ENCODE data around the gene KLHL2.
"Not testable (repeated sequence)": the region's sequence is repeated elsewhere in the genome, so short reads cannot be mapped to it uniquely, and the experiment has no call there.

Gene KLHL2, protein sequence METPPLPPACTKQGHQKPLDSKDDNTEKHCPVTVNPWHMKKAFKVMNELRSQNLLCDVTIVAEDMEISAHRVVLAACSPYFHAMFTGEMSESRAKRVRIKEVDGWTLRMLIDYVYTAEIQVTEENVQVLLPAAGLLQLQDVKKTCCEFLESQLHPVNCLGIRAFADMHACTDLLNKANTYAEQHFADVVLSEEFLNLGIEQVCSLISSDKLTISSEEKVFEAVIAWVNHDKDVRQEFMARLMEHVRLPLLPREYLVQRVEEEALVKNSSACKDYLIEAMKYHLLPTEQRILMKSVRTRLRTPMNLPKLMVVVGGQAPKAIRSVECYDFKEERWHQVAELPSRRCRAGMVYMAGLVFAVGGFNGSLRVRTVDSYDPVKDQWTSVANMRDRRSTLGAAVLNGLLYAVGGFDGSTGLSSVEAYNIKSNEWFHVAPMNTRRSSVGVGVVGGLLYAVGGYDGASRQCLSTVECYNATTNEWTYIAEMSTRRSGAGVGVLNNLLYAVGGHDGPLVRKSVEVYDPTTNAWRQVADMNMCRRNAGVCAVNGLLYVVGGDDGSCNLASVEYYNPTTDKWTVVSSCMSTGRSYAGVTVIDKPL

DNA sequence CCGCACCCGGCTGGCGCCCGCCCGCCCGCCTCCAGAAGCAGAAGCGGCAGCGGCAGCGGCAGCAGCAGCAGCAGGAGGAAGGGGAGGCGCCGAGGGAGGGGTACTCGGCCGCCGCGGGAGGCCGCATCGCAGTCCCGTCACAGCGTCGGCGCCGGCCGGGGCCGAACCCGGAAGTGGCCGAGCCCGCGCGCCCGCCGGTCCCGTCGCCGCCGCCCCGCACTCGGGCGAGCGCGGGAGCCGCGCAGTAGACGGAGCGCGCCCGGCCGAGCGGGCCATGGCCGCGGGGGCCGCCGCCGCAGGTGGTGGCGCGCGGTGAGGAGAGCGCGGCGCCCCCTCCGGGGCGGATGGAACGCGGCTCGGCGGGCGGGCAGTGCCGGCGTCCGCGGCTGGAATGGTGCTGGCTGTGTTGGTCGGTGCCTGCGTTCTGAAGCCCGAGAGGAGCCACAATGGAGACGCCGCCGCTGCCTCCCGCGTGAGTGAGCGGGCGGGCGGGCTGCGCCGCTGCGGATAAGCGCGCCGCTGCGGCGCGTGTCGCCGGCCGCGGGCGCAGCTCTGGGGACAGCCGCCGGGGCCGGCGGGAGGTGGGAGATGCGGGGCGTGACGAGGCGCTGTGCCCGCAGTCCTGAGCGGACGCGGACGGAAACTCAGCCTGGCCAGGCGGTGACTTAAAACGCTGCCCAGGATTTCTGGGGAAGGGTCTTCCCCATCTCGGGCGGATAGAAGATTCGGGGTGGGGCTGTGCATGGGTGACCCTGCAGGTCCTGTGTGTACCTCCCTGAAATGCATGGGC lies at the start of gene KLHL2:
Gene KLHL2 (plus strand): TSS at position 131 of the 790 bp plus-strand sequence. CDS start 316 bp downstream, at position 447.
- DNase-seq, result peak; percentile 75

DNA sequence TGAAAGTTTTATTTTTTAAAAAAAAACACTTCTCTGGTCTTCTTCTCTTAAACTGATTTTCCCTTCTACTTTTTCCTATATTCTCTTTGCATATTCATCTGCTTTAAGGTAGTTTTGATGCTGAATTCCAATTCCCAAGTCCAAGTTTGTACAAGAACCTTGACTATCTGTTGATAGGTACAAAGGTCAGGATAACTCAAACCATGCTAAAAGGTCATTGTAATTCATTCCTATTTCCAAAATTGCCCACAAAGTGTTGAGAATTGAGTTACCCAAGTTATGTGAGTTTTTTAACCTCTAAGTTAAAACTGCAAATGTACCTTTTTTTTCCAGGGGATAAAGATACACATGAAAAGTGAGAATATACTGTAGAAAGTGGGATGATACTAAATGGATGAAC lies 48.6 kb upstream of the KLHL2 start:
- DNase-seq, result no peak

DNA sequence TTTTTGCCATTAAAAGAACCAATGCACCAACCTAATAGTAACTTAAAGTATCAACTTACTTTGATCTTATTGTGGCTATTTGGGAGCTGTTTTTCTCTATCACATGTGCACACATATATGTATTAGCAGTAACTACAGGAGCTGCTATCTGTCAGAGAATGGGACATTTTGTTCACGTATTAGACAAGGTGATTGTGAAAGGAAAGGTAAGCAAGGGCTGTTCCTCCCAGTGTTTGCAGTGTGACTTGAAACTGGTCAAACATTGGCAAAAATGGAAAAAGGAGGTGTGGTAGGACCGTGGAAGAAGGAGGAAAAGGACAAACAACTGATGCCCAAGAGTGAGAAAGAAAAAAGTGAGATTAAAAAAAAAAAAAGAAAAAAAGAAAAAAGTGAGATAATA lies 43.1 kb upstream of the KLHL2 start:
- no peak for DNase-seq

DNA sequence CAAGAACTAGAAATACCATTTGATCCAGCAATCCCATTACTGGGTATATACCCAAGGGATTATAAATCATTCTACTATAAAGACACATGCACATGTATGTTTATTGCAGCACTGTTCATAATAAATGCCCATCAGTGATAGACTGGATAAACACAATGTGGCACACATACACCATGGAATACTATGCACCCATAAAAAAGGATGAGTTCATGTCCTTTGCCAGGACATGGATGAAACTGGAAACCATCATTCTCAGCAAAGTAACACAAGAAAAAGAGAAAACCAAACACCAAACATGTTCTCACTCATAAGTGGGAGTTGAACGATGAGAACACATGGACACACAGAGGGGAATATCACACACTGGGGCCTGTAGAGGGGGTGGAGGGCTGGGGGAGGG lies 40.5 kb upstream of the KLHL2 start:
- DNase-seq, result not testable (repeated sequence)

DNA sequence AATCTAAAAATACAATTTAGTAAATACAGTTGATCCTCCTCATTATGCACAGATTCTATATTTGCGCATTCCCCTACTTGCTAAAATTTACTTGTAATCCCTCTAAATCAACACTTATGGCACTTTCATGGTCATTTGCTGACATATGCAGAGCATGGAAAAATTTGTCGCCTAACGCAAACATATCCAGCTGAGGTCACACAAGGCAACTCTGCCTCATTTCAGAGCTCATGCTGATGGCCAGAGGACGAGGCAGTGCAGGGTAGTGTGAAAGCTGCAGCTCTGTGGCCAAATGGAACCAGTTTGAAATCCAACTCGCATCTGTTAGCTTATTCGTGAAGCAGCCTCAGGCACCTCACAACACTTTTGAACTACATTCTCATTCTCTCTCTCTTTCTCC lies 39.7 kb upstream of the KLHL2 start:
- no peak for DNase-seq

DNA sequence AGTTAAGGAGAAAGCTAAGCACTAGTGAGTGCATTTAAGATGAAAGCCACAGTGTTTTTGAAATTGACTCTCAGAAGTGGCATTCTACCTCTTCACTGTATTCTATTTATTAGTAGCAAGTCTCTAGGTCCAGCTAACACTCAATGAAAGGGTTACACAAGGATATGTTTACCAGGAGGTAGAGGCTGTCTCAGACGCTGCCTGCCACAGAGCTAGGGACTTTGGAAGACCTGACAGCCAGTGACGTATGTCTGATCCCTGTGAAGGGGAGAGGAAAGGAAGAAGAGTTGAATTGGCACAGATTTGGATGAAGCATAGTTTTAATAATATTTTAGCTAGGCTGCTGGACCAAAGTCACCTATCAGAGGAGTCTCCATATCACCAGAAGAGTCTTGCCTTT lies 36.5 kb upstream of the KLHL2 start:
- DNase-seq, result no peak

DNA sequence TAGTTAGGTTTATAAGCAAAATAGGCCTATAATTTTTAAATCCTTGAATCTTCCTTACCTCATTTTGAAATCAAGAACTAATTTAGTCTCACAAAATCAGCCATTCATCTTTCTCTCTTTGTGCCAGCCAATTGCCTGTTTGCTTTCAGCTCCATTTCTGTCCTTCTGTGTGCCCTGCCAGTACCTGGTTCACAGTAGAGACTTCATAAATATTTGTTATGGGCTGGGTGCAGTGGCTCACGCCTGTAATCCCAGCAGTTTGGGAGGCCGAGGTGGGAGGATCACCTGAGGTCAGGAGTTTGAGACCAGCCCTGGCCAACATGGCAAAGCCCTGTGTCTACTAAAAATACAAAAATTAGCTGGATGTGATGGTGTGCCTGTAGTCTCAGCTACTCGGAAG lies 31.9 kb upstream of the KLHL2 start:
- not testable (repeated sequence) for DNase-seq

DNA sequence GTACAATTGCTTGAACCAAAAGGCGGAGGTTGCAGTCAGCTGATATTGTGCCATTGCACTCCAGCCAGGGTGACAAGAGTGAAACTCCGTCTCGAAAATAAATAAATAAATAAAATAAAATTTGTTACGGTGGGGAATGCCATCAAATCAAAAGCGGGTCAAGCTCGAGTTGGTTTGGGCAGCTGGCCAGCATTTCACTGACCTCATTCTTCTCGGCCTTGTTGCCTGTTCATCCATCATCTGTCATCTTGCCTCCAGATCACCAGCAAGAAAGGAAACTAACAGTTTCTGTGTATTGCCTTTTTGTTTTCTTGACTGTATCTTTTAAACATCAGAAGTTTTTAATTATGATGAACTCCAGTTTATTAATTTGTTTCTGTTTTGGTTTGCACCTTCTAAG lies 31.5 kb upstream of the KLHL2 start:
- DNase-seq, result no peak

DNA sequence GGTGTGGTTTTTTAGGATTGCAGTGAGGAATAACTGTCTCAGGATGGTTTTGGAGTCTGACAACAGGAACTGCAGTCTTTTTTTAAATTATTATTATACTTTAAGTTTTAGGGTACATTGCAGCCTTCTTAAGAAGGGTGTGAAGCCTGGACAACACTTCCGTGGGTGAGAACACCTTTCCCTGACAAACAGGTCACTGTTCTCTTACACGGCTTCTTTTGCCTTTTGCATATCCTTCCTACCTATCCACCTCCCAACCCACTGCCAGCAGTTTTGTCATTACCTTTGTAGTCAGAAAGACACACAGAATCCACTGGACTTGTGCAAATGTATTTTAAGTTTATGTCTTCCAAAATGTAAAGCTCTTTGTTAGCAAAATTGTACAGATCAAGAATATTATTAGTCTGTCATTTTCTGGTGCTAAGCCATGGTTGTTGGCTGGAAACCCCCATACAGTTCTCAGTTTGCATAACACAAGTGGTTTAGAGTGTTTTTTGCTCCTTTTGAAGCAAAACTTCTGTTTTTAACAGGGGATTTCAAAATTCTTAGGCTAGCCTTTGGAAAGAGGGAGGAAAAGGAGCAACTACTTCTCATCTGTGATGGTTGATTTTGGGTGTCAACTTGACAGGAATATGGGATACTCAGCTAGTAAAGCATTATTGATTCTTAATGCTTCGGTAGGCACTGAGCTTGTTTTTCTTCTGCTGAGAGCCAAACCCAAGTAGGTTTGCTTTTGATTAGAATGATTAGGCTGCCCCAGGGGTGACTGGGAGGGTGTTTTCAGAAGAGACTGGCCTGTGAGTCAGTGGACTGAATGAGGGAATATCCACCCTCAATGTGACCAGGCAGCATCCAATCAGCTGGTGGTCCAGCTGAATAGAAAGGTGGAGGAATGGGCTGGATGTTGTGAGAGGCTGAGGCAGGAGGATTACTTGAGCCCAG lies 29.4 kb upstream of the KLHL2 start:
- DNase-seq, result no peak

DNA sequence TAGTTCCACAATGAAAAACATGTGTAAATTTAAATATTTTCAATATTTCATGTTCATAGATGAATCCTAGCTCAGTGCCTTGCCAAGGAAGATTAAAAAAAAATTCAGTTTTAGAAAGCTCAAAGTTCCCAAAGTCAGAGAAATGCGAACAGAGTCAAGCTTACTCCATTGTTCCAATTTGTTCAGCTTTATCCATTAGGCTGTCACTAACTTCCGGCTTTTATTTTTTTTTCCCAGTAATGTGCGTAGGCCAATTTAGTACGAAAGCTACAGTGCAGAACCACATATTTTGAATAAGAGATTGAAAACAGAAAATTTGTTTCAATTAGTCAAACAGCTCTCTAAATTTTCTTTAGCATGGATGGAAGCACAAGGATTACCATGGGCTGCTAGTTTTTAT lies 23.1 kb upstream of the KLHL2 start:
- DNase-seq, result no peak

DNA sequence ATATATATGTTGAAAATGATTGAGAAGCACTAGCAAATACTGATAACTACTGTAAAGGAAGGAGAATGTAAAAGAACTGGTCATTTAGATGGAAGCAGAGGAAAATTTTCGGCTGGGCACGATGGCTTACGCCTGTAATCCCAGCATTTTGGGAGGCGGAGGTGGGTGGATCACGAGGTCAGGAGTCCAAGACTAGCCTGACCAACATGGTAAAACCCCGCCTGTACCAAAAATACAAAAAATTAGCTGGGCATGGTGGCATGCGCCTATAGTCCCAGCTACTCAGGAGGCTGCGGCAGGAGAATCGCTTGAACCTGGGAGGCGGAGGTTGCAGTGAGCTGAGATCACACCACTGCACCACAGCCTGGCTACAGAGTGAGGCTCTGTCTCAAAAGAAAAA lies 22.4 kb upstream of the KLHL2 start:
- not testable (repeated sequence) for DNase-seq

DNA sequence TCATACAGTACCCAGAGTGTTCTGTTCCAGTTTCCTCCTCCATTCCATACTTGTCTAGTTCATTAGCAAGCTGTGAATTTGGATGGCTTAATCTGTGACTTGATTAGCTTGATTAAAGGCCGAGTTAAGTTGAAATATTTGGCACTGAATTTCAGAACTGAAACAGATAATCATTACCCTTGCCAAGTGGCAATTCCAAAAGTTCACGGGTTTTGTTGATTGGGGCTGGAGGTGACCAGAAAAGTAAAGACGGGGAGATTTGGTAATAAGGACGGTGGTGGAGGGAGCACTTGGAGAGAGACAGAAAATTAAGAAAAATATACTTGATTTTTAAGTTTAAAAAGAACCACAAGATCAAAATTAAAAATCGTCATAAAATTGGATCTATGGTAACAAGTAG lies 21.9 kb upstream of the KLHL2 start:
- no peak for DNase-seq

DNA sequence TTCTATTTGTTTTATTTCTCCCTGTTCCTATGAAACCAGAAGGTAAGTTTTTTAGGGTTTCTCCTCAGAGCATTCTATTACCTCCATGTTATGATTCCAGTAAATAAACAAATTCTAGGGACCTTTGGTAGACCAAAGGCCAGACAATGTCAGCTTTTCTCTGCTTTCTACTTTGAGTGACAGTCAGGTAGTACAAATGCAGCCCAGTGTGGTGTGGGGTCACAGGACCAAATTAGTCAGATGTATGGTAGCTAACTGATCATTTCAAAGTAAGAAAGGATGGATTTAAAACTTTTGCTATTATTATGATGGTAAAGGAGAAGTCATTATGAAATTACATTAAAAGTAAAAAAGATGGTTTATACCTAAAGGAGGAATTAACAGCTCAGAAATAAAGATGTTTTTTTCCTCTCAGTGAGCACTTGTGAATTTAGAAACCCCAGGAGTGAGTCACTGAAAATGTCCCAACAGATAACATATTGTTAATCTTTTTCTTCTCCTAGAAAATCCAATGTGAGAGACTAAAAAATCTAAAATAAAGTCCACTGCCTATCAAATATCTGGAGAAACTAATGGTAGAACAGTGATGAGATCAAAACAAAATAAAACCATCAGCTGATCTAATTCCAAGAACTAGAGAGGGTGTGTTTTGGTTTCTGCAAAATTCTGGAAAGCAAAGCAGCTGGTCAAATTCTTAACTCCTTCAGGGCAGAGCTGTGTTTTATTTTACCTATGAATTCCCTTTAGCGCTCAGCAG lies 16.6 kb upstream of the KLHL2 start:
- DNase-seq, result no peak

DNA sequence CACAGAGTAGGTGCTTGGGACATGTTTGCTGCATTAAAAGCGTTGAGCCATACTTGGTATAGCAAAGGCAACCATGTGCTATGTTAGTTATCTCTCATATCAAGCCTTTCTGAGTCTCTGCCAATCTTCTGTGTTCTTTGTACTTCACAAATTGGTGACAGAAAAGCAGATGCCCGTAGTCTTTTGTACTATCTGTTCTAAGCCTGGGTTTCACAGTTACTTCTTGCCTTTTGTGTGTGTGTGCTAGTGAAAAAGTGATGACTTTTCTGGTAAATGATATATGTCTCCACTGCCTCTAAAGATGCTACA lies 16.1 kb upstream of the KLHL2 start:
- DNase-seq, result no peak

DNA sequence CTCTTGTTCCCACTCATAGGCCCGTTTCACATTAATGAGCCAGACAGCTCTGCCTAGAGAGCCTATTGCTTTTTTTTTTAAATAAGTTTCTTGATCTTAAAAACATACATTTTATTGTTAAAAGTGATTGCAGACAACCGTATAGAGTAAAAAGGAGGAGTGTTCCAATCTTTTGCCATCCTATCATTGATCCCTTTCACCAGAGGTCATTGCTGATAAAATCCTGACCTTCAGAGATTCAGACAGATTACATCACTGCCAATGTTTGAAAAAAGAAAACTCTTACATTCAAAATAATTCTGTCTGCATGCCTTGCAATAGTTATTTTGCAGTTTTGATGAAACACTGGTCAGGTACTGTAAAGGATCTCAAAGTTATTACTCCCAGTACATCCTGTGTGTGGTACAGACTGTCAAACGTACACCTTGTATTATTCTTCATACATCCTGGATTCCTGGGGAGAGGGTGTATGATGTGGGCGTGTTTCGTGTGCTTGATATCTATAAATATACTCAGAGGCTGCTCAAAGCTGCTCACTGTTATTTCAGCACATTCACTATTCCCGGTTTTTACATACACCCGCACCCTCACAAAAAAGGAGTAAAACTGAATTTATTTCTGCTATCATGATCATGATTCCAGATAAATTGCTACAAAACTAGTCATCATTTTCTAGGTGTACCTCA lies 15.4 kb upstream of the KLHL2 start:
- DNase-seq, result no peak

DNA sequence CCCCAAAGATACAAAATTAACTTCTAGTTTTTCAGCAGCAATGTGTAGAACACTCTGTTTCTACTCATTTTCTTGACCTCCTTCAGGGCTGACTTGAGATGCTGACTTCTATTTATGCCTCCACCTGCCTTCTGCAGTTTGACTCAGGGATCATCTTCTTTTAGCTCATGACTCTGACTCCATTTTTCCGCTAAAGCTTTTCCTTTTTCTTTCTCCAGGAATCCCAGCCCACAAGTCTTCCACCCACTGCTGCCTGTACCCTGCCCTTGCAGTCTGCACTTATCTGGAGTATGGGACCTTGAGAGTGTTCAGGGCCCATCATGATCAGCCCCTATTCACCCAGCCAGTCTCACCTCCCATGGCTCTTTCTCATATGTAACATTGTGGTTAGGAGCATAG lies 14.9 kb upstream of the KLHL2 start:
- DNase-seq, result no peak

DNA sequence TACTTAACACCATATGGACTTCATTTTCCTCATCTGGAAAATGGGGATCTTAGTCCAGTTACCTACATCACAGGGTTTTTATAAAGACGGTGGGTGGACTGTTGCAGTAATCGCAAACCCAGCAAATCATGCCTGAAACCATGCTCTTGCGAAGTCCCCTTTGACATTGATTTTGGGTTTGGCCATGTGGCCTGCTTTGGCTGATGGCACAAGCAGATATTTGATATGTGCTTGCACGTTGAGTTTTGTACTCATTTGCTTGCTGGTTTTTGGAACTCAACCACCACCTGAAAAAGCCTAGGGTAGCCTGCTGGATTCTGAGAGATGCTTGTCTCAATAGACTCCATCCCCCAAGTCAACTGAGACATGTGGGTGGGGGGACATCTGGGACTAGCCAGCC lies 14.4 kb upstream of the KLHL2 start:
- DNase-seq, result no peak

DNA sequence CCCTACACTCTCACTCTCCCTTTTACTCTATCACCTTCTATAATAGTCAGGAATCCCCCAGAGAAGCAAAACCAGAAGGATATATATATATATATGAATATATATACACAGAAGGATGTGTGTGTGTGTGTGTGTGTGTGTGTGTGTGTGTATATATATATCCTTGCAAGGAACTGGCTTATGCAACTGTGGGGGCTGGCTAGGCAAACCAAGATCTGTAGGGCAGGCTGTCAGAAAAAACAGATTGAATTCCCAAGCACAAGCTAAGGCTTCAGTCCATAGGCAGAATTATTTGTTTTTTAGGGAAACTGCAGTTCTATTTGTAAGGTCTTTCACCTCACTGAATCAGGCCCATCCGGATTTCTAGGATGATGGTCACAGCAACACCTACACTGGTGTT lies 13.0 kb upstream of the KLHL2 start:
- no peak for DNase-seq

DNA sequence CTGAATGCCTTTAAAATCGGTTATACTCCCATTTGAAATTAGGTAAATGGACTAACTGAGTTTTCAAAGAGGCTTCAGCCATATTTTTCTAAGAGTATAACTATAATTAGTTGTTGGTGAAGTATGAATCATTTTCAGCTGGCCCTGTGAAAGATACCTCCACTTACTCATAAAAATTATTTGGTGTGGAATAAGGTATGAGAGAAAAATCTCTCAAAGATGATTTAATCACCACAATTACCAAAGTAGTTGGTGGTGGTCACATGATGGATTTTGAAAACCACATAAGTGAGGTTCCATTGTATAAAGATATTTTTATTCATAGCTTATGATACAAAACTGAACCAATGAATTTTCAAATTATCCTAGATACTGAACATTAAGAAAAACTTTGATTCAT lies 9.0 kb upstream of the KLHL2 start:
- DNase-seq, result no peak

DNA sequence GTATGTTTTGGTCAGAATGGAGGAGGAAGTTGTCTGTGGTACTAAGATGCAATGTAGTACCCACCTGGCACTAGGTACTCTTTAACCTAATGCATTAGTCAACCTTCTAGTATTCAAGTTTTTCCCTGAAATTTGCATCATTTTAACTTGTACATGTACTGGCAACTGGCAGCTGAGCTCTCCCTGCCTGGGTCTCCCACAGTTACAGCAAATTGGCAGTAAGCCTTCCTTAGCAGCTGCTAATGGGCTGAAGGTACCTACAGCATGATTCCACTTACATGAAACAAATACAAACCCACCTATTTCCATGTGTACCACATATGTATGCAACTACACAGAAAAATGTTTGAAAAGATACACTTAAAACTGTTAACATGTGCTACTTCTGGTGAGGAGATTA lies 8.1 kb upstream of the KLHL2 start:
- no peak for DNase-seq

DNA sequence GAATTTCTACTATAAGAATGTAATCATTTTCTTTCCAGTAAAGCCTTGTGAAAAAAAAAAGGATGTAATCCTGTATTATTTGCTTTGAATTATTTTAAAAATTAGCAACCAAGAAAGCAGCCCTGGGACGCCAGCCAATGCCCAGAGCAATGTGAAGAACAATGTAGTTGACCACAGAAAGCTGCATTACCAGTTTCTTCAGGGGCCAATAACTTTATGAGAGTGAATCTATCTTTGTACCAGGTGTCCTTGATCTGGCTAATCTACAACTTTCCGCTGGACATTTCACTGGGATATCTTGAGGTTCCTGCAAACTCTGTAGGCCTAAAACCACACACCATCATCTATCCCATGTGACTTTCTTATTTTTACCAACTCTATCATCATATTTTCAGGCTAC lies 7.6 kb upstream of the KLHL2 start:
- DNase-seq, result no peak

DNA sequence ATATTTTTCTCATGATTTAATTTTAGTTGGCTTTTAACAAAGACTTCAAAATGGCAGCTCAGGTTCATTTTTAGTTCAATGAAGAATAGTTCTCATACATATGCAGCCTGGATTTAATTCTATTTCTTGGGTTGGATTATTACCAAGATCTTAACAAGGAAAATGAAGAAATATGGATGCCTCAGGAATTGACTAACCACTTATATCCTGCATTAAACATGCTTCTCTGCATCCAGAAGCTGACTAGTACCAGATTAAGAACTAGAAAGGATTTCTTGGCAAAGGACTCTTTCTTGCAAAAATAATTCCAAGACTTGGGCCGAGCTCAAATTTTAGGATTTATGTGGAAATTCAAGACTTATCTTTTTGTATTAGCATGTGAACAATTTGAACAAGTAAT lies 5.6 kb upstream of the KLHL2 start:
- DNase-seq, result no peak
